ENCODE measurements around the gene SDK2.

The SDK2 gene

DNA sequence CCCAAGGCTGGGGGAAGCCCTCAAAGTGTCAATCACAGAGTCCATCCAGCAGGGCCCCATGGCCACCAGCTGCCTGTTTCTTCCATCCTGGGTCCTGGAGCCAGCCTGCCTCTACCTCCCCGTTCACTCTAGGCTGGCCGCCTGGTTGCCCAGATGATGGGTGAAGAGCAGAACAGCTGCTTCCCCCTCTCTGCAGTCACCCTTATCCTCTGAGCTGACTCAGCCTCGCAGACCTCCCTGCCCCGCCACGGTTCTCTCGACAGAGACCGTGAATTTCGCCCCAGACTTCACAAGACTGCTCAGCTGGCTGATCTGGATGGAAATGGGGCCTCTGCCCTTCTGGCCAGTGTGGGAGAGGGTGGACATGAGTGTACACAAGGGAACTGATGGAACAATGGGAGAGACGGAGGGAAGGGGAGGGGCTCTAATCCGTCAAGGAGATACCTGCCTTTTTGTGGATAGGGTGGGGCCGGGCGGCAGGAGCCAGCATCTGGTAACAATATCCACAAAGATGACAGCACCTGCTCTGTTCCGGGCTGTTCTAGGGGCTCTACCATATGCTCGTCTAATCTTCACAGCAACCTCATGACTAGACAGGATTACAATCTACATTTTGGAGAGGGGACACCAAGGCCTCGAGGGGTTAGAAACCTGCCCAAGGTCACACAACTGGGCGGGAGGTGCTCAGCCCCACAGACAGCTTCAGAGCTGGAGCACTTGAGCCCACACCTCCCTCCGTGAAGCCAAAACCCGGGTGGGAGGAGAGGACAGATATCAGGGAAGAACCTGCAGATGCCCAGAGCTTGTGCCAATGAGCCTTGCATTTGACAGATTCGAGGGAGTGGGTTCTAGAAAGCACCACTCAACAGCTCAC lies 136.0 kb downstream of the SDK2 start:
- TF ChIP-seq, protein P1, sequence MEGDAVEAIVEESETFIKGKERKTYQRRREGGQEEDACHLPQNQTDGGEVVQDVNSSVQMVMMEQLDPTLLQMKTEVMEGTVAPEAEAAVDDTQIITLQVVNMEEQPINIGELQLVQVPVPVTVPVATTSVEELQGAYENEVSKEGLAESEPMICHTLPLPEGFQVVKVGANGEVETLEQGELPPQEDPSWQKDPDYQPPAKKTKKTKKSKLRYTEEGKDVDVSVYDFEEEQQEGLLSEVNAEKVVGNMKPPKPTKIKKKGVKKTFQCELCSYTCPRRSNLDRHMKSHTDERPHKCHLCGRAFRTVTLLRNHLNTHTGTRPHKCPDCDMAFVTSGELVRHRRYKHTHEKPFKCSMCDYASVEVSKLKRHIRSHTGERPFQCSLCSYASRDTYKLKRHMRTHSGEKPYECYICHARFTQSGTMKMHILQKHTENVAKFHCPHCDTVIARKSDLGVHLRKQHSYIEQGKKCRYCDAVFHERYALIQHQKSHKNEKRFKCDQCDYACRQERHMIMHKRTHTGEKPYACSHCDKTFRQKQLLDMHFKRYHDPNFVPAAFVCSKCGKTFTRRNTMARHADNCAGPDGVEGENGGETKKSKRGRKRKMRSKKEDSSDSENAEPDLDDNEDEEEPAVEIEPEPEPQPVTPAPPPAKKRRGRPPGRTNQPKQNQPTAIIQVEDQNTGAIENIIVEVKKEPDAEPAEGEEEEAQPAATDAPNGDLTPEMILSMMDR (IDR thresholded peaks at IDR 0.05; ENCODE audit: low read depth, low read length), result no peak
- Histone ChIP-seq H3K4me3 (ENCODE audit: low read depth, low read length) (no peak overlapping the region), H3K36me3 (no peaks in the 10 kb centered on the region), H3K27me3 (no peaks in the 10 kb centered on the region), H3K9me3 (no peaks in the 10 kb centered on the region), H3K4me1 (peaks cover 19% of the 10 kb centered on the region)
- no peak for DNase-seq

DNA sequence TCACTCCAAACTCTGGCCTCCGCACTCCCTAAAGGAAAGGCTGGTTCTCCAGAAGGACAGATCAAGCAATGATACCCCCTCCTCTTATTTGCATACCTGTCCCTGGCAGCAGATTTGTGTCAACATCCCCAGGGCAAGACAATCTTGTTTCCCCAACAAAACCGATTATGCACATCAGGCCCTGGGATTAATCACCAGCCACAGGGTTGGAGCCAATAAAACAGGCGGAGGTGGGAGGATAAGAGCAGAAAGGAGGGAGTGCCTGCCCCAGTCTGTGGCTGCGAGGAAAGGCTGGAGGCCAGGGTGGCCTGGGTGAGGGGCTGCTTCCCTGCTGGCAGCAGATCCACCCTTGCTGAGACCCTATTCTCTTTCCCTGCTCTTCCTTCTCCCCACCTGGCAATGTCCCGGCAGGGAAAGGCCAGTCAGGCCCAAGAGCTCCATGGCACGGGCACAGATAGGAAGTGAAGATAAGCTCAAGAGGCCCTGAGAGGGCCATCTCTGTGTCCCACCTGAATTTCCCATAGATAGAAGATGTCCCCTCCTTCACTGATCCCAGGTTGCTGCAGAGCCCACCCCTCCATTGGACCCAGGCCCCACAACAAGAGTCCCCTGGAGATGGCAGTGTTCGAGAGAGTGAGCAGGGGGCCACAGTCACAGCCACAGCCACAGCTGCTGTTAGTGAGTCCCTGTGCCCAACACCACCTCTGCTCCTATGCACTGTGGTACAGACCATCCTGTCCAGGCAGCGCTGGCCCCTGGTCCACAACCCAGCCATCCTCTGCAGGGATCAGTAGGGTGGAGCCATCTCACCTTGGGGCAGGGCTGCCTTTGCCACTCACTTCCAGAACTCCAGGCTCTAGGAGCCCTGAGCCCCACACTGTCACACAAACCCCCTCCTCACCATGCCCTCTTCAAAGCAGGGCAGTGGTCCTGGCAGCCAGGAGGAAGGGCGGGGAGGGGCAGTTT lies 137.5 kb downstream of the SDK2 start:
- no peaks in the 10 kb centered on the region for H3K27me3 ChIP-seq
- DNase-seq, result peak; percentile 58
- H3K4me3 ChIP-seq (ENCODE audit: low read depth, low read length), result no peak overlapping the region
- TF ChIP-seq, protein P1 (IDR thresholded peaks at IDR 0.05; ENCODE audit: low read depth, low read length), result no peak
- H3K4me1 ChIP-seq, result peaks cover 19% of the 10 kb centered on the region
- no peaks in the 10 kb centered on the region for H3K36me3 ChIP-seq
- no peaks in the 10 kb centered on the region for H3K9me3 ChIP-seq

DNA sequence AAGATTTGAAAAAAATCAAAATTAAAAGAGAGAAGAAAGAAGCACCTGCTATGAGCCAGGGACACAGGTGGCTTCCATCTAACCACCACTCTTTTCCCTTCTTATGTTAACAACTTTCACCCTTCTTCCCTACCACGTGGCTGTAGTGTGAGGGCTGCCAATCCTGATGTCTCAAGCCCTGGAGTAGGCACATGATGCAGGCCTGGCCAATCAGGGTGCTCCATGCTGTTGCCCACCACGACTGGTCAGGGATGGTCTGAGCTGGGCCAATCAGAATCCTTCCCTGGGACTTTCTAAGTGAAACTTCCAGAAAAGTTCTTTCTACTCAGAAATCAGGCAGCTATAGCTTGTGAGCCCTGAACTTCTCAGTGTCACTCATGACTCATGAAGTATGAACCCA lies 140.7 kb downstream of the SDK2 start:
- no peaks in the 10 kb centered on the region for H3K9me3 ChIP-seq
- H3K4me3 ChIP-seq (ENCODE audit: low read depth, low read length), result no peak overlapping the region
- no peaks in the 10 kb centered on the region; the same call in 1 of the 2 replicates for H3K27me3 ChIP-seq
- TF ChIP-seq, protein P1 (IDR thresholded peaks at IDR 0.05; ENCODE audit: low read depth, low read length), result no peak
- H3K4me1 ChIP-seq, result peaks cover 16% of the 10 kb centered on the region
- DNase-seq, result no peak
- no peaks in the 10 kb centered on the region for H3K36me3 ChIP-seq

GRCh38 chr17:73500414-73500999 lies 143.7 kb downstream of the SDK2 start:
- H3K4me1 ChIP-seq, result no peaks in the 10 kb centered on the region
- no peaks in the 10 kb centered on the region for H3K9me3 ChIP-seq
- no peak for DNase-seq
- H3K36me3 ChIP-seq, result no peaks in the 10 kb centered on the region
- no peak overlapping the region for H3K4me3 ChIP-seq (ENCODE audit: low read depth, low read length)
- TF ChIP-seq, protein P1 (IDR thresholded peaks at IDR 0.05; ENCODE audit: low read depth, low read length), result no peak
- no peaks in the 10 kb centered on the region; the same call in 1 of the 2 replicates for H3K27me3 ChIP-seq

DNA sequence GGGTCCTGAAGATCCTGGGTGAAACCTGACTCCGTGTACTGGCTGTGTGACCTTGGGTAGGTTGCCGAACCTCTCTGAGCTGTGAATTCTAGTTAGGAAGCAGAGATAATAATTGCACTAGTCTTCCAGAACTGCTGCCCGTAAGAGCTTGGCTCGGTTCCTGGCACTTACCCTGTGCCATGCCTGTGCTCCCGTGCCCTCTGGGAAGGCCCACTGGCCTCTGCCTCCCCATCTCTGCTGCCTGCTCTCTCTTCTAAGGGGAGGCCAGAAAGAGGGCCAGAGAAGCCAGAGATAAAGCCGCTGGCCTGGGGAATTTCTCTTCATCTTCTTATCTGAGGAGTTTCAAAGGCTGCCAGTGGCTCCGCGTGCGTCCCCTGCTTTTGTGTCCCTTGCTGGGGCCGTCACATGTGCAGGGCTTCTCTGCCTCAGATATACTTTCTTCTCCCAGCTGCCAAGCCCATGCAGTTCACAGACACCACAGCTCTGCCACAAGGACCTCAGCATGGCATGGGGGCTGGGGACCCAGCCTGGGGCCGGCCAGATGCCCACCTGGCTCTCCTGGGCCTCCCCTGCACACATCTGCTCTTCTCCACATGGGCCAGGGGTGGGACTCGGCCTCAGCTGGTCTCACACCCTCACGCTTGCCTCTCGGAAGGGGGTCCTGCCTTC lies 145.2 kb downstream of the SDK2 start:
- DNase-seq, result no peak
- H3K27me3 ChIP-seq, result no peaks in the 10 kb centered on the region; the same call in 1 of the 2 replicates
- no peaks in the 10 kb centered on the region for H3K9me3 ChIP-seq
- H3K36me3 ChIP-seq, result no peaks in the 10 kb centered on the region
- H3K4me1 ChIP-seq, result no peaks in the 10 kb centered on the region
- H3K4me3 ChIP-seq (ENCODE audit: low read depth, low read length), result no peak overlapping the region
- TF ChIP-seq, protein P1 (IDR thresholded peaks at IDR 0.05; ENCODE audit: low read depth, low read length), result no peak
